Renal cortex interstitium (tissue), 11 donors: ENCODE measurements around the gene TPRG1. TPM values are rescaled to one million over a fixed set of nuclear protein-coding genes. Genes with fewer than 3 reads are reported as not detected.
A peak's percentile ranks its signal among the peaks of the same experiment; 100 is the strongest.
"Not testable (repeated sequence)": the region's sequence is repeated elsewhere in the genome, so short reads cannot be mapped to it uniquely, and the experiment has no call there.

Experiments
- DNase-seq, 11 donors: peaks; one replicate each; pipeline ENCODE4 v3.0.0-alpha.2; 2013; ENCODE audit warnings: low read depth in 9 of 11, low spot score in 4 of 11; ENCODE audit errors: extremely low read depth in 1 of 11
- polyA plus RNA-seq, 3 donors: library from polyadenylated mRNA; unstranded; fragments of 120-200 nt; gene quantifications; one replicate each; pipeline ENCODE4 v1.2.1, GENCODE V29; 2013; ENCODE audit not compliant: insufficient read length in 3 of 3

Gene TPRG1
- polyA plus RNA-seq, 3 donors = 0.56 to 0.78 (median 0.70) TPM

GRCh38 chr3:189298469-189299375 lies 127.0 kb downstream of the TPRG1 start:
- DNase-seq = no peak

GRCh38 chr3:189300345-189300744 lies 128.6 kb downstream of the TPRG1 start:
- DNase-seq = no peak

DNA sequence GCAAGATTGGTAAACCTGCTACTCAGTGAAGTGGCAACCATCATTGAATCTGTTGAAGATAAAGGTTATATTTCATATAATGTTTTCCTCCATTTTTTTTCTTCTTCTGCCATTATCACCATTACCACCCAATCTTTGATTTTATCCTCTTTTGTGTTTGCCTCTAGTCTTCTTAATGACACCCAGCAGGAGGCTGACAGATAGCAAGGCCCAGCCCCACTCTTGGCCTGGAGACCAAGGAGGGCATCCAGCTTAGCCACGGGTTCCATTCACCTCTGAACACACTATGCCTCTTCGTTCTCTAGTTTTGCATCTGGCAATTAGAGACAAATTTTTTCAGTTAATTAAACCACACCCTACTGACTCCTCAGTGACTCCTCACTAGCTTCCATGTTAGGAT lies 129.7 kb downstream of the TPRG1 start:
- DNase-seq = no peak

DNA sequence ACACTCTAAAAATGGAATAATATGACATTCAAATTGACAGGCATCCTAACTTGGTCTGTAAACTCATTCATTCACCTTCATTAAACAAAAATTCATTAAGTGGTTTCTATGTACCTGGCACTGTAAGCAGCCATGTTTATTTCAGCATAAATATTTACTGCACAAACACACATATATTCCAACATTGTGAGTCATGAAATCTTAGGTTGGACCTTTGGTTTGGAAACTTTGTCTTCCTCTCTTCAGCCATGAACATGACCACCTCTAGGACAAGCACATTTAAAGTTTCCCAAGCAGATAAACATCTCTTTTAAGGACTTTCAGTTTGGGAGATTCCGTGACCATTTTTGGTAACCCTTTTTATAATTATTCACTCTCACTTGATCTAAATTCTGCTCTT lies 131.8 kb downstream of the TPRG1 start:
- no peak for DNase-seq

GRCh38 chr3:189304465-189305351 lies 132.9 kb downstream of the TPRG1 start:
- DNase-seq = peak in 3 of 11 donors; percentile 12 to 25 (median 22)

GRCh38 chr3:189305412-189305811 lies 133.6 kb downstream of the TPRG1 start:
- DNase-seq = no peak

- DNase-seq = no peak
These were observed 136.2 kb downstream of the TPRG1 start for GRCh38 chr3:189307963-189308362.

GRCh38 chr3:189308608-189309007 lies 136.8 kb downstream of the TPRG1 start:
- DNase-seq = no peak

DNA sequence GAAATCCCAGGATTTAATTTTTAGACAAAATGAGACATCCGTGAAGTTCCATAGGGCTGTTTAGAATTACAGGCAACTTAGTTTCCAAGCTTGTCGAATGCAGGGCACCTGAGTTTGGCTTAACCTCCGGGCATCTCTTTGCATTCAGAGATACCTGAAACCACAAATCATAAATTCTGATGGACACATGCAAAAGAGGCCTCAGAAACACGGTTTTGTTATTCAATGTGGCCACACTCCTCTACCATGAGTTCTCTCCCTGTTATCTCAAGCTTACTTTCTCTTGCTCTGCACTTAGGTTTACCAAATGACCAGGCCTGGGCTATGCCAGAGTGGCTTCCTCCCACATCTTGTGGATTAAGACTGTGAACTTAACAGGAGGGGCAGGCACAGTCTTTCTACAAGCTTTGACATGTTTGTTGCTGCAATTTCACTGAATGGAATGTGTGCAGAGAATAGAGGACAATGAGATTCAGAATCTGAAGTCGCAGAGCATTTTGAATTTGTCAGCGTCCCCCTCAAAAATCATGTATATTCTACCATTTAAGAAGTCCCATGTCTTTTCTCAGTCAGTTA lies 137.7 kb downstream of the TPRG1 start:
- DNase-seq = no peak

DNA sequence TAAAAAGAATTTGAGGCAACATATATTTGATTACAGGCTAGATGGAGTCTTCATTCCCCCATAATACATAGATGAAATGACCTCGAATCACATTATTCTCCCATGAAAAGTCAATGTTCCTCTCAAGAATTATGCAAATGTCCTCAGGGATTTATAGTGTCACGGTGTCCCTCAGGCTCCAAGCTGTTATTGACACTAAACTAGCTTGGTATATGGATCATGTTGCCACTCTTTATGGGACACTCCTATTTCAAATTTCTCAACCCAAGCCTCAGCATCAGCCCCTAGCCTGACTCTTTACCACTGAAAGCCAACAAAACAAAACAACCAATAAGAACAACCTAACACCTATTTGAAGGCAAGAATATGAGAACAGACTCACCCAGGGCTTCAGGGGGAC lies 139.8 kb downstream of the TPRG1 start:
- DNase-seq = no peak

DNA sequence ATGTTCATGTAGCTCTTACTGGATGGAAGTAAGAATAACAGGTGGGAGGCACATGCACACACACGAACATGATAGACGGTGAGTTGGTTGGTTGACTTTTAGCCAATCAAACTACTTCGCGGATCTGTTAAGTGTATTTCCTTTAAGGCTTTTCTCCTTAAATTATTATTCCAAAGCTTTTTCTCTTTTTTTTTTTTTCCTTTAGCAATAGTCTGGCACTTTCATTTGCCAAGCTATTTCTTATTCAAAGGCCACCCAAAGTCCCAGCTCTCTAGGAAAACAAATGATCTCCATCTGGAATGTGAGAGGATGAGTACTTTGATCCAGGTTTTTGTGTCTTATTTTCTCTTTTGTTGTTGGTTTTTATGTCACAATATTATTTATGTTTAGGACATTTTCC lies 141.1 kb downstream of the TPRG1 start:
- DNase-seq = no peak

DNA sequence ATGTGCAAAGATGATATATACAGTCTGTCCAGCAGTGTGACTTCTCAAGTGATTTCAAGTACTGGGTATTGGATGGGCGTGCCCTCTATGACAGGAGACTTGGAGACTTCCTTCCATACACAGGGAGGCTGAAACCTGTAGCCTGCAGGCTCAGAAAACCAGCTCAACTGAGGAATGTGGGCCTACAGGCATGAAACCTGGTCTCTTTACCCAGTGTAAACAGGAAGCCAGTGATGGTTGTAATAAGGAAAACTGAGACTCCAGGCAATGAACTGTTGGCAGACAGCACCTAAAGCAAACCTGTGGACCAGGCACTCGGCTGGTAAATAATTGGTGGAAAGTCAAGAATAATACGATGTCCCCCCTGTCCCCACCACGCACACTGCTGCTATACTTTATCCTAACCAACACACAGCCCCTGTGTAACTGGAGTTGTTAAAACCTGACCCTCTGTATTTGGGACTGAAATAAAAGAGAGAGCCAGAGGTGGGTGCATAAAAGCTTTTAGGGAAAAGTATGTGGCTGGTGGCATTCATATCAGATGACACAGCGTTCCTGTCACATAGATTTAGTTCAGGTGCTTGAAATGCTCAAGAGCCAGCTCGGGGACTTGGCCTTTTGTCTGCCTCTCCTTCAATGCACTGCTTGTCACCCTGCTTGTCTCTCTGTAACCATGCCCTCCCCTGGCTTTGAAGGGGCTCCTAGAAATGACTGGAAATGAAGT lies 144.7 kb downstream of the TPRG1 start:
- peak in 2 of 11 donors; percentile 29 to 35 for DNase-seq

DNA sequence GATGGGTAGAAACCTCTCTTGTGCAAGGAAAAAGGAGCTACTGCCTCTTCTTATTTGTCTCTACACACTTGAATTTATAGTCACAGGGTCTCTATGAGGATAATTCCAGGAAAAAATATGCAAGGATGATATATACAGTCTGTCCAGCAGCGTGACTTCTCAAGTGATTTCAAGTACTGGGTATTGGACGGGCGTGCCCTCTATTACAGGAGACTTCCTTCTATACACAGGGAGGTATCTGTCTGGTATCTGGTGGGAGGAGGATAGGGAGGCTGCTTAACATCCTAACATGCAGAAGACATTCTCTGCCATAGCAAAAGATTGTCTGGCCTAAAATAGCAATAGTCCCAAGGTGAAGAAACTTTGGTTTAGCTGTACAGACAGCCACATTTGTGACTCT lies 146.1 kb downstream of the TPRG1 start:
- no peak for DNase-seq

DNA sequence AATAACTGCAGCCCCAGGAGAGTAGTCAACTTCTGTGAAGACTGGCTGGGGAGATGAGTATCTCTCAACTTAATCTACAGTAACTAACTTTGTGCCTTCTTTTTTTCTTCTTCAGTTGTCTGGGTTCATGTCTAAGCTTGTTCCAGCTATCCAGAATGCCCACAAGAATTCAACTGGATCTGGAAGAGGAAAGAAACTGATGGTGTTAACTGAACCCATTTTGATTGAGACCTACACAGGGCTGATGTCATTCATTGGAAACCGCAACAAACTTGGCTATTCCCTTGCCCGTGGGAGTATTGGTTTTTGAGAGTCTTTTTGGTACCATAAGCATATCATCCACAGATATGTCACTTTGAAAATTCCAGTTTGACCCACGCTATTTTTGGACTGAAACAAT lies 148.7 kb downstream of the TPRG1 start:
- DNase-seq = no peak

DNA sequence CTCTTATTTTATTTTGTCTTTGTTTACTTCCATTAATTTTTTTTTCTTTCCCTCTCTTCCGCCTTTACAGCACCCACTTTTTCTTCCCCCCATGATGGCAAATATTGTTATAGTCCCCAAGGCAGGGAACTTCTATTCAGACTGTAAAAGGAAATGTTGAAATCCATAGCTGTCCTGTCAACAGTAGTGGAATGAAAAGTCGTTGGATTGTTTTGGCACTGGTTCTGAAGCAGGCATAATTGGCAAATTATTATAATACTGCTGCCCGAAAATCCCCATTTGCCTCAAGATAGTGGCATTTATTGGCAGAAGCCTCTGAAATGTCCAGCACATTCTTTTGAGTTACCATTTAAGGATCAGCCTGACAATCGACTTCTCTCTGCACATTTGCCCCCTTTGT lies 150.6 kb downstream of the TPRG1 start:
- no peak for DNase-seq

- peak; percentile 40 to 85 (median 57) for DNase-seq
These were observed 152.9 kb downstream of the TPRG1 start for GRCh38 chr3:189324538-189325138.

DNA sequence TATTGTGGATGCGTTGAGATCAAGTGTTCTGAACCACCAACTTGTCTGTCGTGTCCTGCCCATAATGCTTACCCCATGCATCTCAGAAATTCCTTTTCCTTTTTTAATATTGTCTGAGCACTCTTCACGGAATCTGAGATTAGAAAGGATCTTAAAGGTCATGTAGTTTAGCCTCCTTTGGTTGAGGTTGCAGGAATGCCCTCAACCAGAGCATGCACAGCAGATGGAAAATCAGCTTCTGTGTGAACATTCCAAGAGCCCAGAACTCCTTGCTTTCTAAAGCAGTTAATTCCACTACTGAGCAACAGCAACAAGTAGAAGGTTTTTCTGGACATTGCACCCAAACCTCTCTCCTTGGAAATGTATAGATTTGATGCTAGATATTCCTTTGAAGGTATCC lies 153.7 kb downstream of the TPRG1 start:
- no peak for DNase-seq

- not testable (repeated sequence) for DNase-seq
These were observed 157.9 kb downstream of the TPRG1 start for GRCh38 chr3:189329630-189330029.

- DNase-seq = no peak
These were observed 158.3 kb downstream of the TPRG1 start for GRCh38 chr3:189330066-189330465.
